ENCODE data around the gene HYAL4.

The HYAL4 gene

GRCh38 chr7:123917878-123918277 is 72.9 kb downstream of the HYAL4 start:
- no peak for DNase-seq

- DNase-seq = no peak
These were observed 73.3 kb downstream of the HYAL4 start for GRCh38 chr7:123918309-123918708.

GRCh38 chr7:123923599-123923998 is 78.6 kb downstream of the HYAL4 start:
- no peak for DNase-seq

- no peak for DNase-seq
These were observed 80.0 kb downstream of the HYAL4 start, which contains the start of gene SPAM1 for GRCh38 chr7:123924941-123925340. SPAM1 (plus strand) TSS chr7:123925241; CDS start chr7:123953571, 28,330 bp downstream.
